ENCODE measurements around the gene EDIL3. TPM values are rescaled to one million over a fixed set of nuclear protein-coding genes. Genes with fewer than 3 reads are reported as not detected.

The EDIL3 gene
- total RNA-seq, 1 donor from 2014 or later, result 220 TPM

- no peak for TF ChIP-seq CTCF (IDR thresholded peaks at IDR 0.05; ENCODE audit: partially characterized antibody, unreplicated experiment)
- Mint-ChIP-seq H3K4me1 (ENCODE audit: low read depth, unreplicated experiment) (no peaks in the 10 kb centered on the region), H3K4me3 (ENCODE audit: unreplicated experiment) (no peak overlapping the region), H3K36me3 (ENCODE audit: unreplicated experiment) (peaks cover 10% of the 10 kb centered on the region), H3K27ac (ENCODE audit: unreplicated experiment) (no peak overlapping the region), H3K27me3 (ENCODE audit: unreplicated experiment) (no peaks in the 10 kb centered on the region), H3K9me3 (ENCODE audit: unreplicated experiment) (no peaks in the 10 kb centered on the region)
- no peak for DNase-seq
These were observed 24.6 kb downstream of the EDIL3 start for GRCh38 chr5:84360056-84360455.

GRCh38 chr5:84354101-84354500 lies 30.6 kb downstream of the EDIL3 start:
- Mint-ChIP-seq H3K9me3 (ENCODE audit: unreplicated experiment) (peaks cover 2% of the 10 kb centered on the region), H3K27ac (ENCODE audit: unreplicated experiment) (no peak overlapping the region), H3K4me1 (ENCODE audit: low read depth, unreplicated experiment) (peaks cover 4% of the 10 kb centered on the region), H3K27me3 (ENCODE audit: unreplicated experiment) (no peaks in the 10 kb centered on the region), H3K4me3 (ENCODE audit: unreplicated experiment) (no peak overlapping the region), H3K36me3 (ENCODE audit: unreplicated experiment) (peaks cover 13% of the 10 kb centered on the region)
- DNase-seq, result no peak
- TF ChIP-seq CTCF (IDR thresholded peaks at IDR 0.05; ENCODE audit: partially characterized antibody, unreplicated experiment), result no peak

DNA sequence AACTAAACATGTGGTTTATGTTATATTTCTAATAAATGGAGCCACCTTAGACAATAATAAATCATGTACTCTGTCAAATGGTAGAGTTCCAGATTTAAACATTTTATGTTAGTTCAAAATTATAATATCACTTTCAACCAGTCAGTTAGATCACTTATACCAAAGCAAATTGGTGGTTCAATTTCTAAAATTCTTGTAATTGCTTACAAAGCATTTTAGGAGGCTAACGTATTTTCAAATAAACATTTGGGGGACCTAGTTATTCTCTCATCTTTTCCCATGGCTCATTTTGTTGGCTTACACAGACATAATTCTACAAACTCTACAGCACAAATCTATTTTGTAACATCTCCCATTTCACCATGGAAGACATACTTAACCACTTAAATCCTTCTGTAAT lies 39.9 kb downstream of the EDIL3 start:
- Mint-ChIP-seq H3K27ac (ENCODE audit: unreplicated experiment) (no peak overlapping the region), H3K36me3 (ENCODE audit: unreplicated experiment) (no peaks in the 10 kb centered on the region), H3K27me3 (ENCODE audit: unreplicated experiment) (peaks cover 2% of the 10 kb centered on the region), H3K4me3 (ENCODE audit: unreplicated experiment) (no peak overlapping the region), H3K4me1 (ENCODE audit: low read depth, unreplicated experiment) (peaks cover 8% of the 10 kb centered on the region), H3K9me3 (ENCODE audit: unreplicated experiment) (peaks cover 2% of the 10 kb centered on the region)
- TF ChIP-seq CTCF (IDR thresholded peaks at IDR 0.05; ENCODE audit: partially characterized antibody, unreplicated experiment), result no peak
- no peak for DNase-seq

- TF ChIP-seq CTCF (IDR thresholded peaks at IDR 0.05; ENCODE audit: partially characterized antibody, unreplicated experiment), result no peak
- Mint-ChIP-seq H3K36me3 (ENCODE audit: unreplicated experiment) (no peaks in the 10 kb centered on the region), H3K27me3 (ENCODE audit: unreplicated experiment) (peaks cover 2% of the 10 kb centered on the region), H3K4me3 (ENCODE audit: unreplicated experiment) (no peak overlapping the region), H3K27ac (ENCODE audit: unreplicated experiment) (no peak overlapping the region), H3K4me1 (ENCODE audit: low read depth, unreplicated experiment) (peaks cover 14% of the 10 kb centered on the region), H3K9me3 (ENCODE audit: unreplicated experiment) (peaks cover 2% of the 10 kb centered on the region)
- no peak for DNase-seq
These were observed 41.5 kb downstream of the EDIL3 start for GRCh38 chr5:84343171-84343570.

GRCh38 chr5:84332106-84332505 lies 52.6 kb downstream of the EDIL3 start:
- H3K27ac Mint-ChIP-seq (ENCODE audit: unreplicated experiment), result no peak overlapping the region
- TF ChIP-seq CTCF (IDR thresholded peaks at IDR 0.05; ENCODE audit: partially characterized antibody, unreplicated experiment), result no peak
- H3K4me3 Mint-ChIP-seq (ENCODE audit: unreplicated experiment), result no peak overlapping the region
- peaks cover 8% of the 10 kb centered on the region for H3K4me1 Mint-ChIP-seq (ENCODE audit: low read depth, unreplicated experiment)
- H3K9me3 Mint-ChIP-seq (ENCODE audit: unreplicated experiment), result no peaks in the 10 kb centered on the region
- H3K27me3 Mint-ChIP-seq (ENCODE audit: unreplicated experiment), result no peaks in the 10 kb centered on the region
- H3K36me3 Mint-ChIP-seq (ENCODE audit: unreplicated experiment), result no peaks in the 10 kb centered on the region
- DNase-seq, result no peak
